ENCODE data around the gene VIPR1. TPM values are rescaled to one million over a fixed set of nuclear protein-coding genes. Genes with fewer than 3 reads are reported as not detected.
"Not testable (repeated sequence)": the region's sequence is repeated elsewhere in the genome, so short reads cannot be mapped to it uniquely, and the experiment has no call there.

The VIPR1 gene
- total and polyA plus RNA-seq, 2 donors (not counting 1 experiment from before 2014, with no cell fraction given) = 0.11 TPM; not detected in 1

GRCh38 chr3:42572278-42572677, 69.8 kb downstream of the VIPR1 start:
- no peak for TF ChIP-seq EZH2 (IDR thresholded peaks at IDR 0.05; ENCODE audit: low read length, missing control alignments)
- TF ChIP-seq CTCF (conservative IDR thresholded peaks at IDR 0.05 in 1 of 2, IDR thresholded peaks at IDR 0.05 in 1 of 2; ENCODE audit: low read depth in 1 of 2, low read length in 2 of 2) = peak; percentile 42 to 65
- Histone ChIP-seq H3K79me2 (ENCODE audit: control insufficient read depth, insufficient read depth, low read length) (peaks cover 27% of the 10 kb centered on the region), H3K4me1 (ENCODE audit: control insufficient read depth, extremely low read depth, insufficient read depth, low read length) (no peaks in the 10 kb centered on the region), H3K9ac (ENCODE audit: insufficient read depth, low read length) (no peak overlapping the region), H3K4me3 (replicated peaks in 1 of 4; ENCODE audit: control extremely low read depth in 1 of 4, insufficient read depth in 1 of 4, low read depth in 3 of 4, low read length in 4 of 4) (no peak overlapping the region), H3K4me2 (ENCODE audit: extremely low read depth, insufficient read depth, low read length) (no peak overlapping the region), H4K20me1 (ENCODE audit: control insufficient read depth, extremely low read depth, insufficient read depth, low read length) (no peaks in the 10 kb centered on the region), H2AFZ (ENCODE audit: low read length) (no peak overlapping the region), H3K9me3 (ENCODE audit: control insufficient read depth, insufficient read depth, low read depth, low read length) (no peaks in the 10 kb centered on the region), H3K27me3 (ENCODE audit: control insufficient read depth, insufficient read depth, low read length) (no peaks in the 10 kb centered on the region), H3K36me3 (ENCODE audit: control insufficient read depth, insufficient read depth, low read length) (peaks cover 2% of the 10 kb centered on the region), H3K27ac (ENCODE audit: insufficient read depth, low read length) (no peak overlapping the region)
- DNase-seq (ENCODE audit: low read depth in 2 of 2) = peak; percentile 28 to 39

GRCh38 chr3:42575137-42575741, 72.8 kb downstream of the VIPR1 start:
- Histone ChIP-seq H3K9ac (ENCODE audit: insufficient read depth, low read length) (no peak overlapping the region), H3K79me2 (ENCODE audit: control insufficient read depth, insufficient read depth, low read length) (peaks cover 36% of the 10 kb centered on the region), H3K4me3 (replicated peaks in 1 of 4; ENCODE audit: control extremely low read depth in 1 of 4, insufficient read depth in 1 of 4, low read depth in 3 of 4, low read length in 4 of 4) (no peak overlapping the region), H2AFZ (ENCODE audit: low read length) (no peak overlapping the region), H3K9me3 (ENCODE audit: control insufficient read depth, insufficient read depth, low read depth, low read length) (no peaks in the 10 kb centered on the region), H3K4me2 (ENCODE audit: extremely low read depth, insufficient read depth, low read length) (no peak overlapping the region), H3K36me3 (ENCODE audit: control insufficient read depth, insufficient read depth, low read length) (no peaks in the 10 kb centered on the region), H3K4me1 (ENCODE audit: control insufficient read depth, extremely low read depth, insufficient read depth, low read length) (peaks cover 3% of the 10 kb centered on the region), H3K27me3 (ENCODE audit: control insufficient read depth, insufficient read depth, low read length) (no peaks in the 10 kb centered on the region), H3K27ac (ENCODE audit: insufficient read depth, low read length) (no peak overlapping the region), H4K20me1 (ENCODE audit: control insufficient read depth, extremely low read depth, insufficient read depth, low read length) (no peaks in the 10 kb centered on the region)
- no peak for DNase-seq (ENCODE audit: low read depth in 2 of 2)
- no peak for TF ChIP-seq CTCF (conservative IDR thresholded peaks at IDR 0.05 in 1 of 2, IDR thresholded peaks at IDR 0.05 in 1 of 2; ENCODE audit: low read depth in 1 of 2, low read length in 2 of 2)
- no peak for TF ChIP-seq EZH2 (IDR thresholded peaks at IDR 0.05; ENCODE audit: low read length, missing control alignments)

GRCh38 chr3:42578054-42578453, 75.6 kb downstream of the VIPR1 start:
- H3K79me2 ChIP-seq (ENCODE audit: control insufficient read depth, insufficient read depth, low read length) = peaks cover 43% of the 10 kb centered on the region
- no peak overlapping the region for H3K4me2 ChIP-seq (ENCODE audit: extremely low read depth, insufficient read depth, low read length)
- peaks cover 7% of the 10 kb centered on the region for H3K4me1 ChIP-seq (ENCODE audit: control insufficient read depth, extremely low read depth, insufficient read depth, low read length)
- no peaks in the 10 kb centered on the region for H3K27me3 ChIP-seq (ENCODE audit: control insufficient read depth, insufficient read depth, low read length)
- no peaks in the 10 kb centered on the region for H4K20me1 ChIP-seq (ENCODE audit: control insufficient read depth, extremely low read depth, insufficient read depth, low read length)
- H3K9ac ChIP-seq (ENCODE audit: insufficient read depth, low read length) = no peak overlapping the region
- no peaks in the 10 kb centered on the region for H3K9me3 ChIP-seq (ENCODE audit: control insufficient read depth, insufficient read depth, low read depth, low read length)
- TF ChIP-seq EZH2 (IDR thresholded peaks at IDR 0.05; ENCODE audit: low read length, missing control alignments) (no peak), CTCF (conservative IDR thresholded peaks at IDR 0.05 in 1 of 2, IDR thresholded peaks at IDR 0.05 in 1 of 2; ENCODE audit: low read depth in 1 of 2, low read length in 2 of 2) (no peak)
- no peak for DNase-seq (ENCODE audit: low read depth in 2 of 2)
- H3K4me3 ChIP-seq (replicated peaks in 1 of 4; ENCODE audit: control extremely low read depth in 1 of 4, insufficient read depth in 1 of 4, low read depth in 3 of 4, low read length in 4 of 4) = no peak overlapping the region
- H2AFZ ChIP-seq (ENCODE audit: low read length) = no peak overlapping the region
- H3K27ac ChIP-seq (ENCODE audit: insufficient read depth, low read length) = no peak overlapping the region
- H3K36me3 ChIP-seq (ENCODE audit: control insufficient read depth, insufficient read depth, low read length) = no peaks in the 10 kb centered on the region

GRCh38 chr3:42579346-42579745, 76.9 kb downstream of the VIPR1 start:
- H3K79me2 ChIP-seq (ENCODE audit: control insufficient read depth, insufficient read depth, low read length) = peaks cover 41% of the 10 kb centered on the region
- not testable (repeated sequence) for H3K9me3 ChIP-seq (ENCODE audit: control insufficient read depth, insufficient read depth, low read depth, low read length)

More at GRCh38 chr3:42579346-42579745, 76.9 kb downstream of the VIPR1 start:
- not testable (repeated sequence) for H3K27ac ChIP-seq (ENCODE audit: insufficient read depth, low read length); H3K4me3 ChIP-seq (replicated peaks in 1 of 4; ENCODE audit: control extremely low read depth in 1 of 4, insufficient read depth in 1 of 4, low read depth in 3 of 4, low read length in 4 of 4); H2AFZ ChIP-seq (ENCODE audit: low read length); H3K4me2 ChIP-seq (ENCODE audit: extremely low read depth, insufficient read depth, low read length); H3K27me3 ChIP-seq (ENCODE audit: control insufficient read depth, insufficient read depth, low read length); H3K4me1 ChIP-seq (ENCODE audit: control insufficient read depth, extremely low read depth, insufficient read depth, low read length); DNase-seq (ENCODE audit: low read depth in 2 of 2); H4K20me1 ChIP-seq (ENCODE audit: control insufficient read depth, extremely low read depth, insufficient read depth, low read length); H3K9ac ChIP-seq (ENCODE audit: insufficient read depth, low read length); H3K36me3 ChIP-seq (ENCODE audit: control insufficient read depth, insufficient read depth, low read length)
